ENCODE results near the gene OOEP.

DNA sequence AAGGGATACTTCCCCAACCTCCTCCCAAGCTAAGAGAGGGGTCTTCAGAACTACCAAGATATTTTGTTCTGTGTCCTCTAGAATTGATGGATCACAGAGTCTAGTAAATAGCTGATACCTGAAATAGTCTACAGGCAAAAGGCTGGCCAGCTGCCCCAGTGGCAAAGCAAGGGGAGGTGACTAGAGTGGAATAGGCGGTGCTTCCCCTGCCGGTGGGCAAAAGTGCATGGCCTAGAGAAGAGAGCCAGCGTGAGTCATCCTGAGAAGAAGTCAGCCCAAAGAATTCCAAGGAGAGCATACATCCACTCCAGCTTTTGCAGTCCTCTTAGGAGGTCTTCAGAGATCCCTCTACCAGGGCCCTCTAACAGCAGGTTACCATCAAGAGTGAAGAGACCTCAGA, 30.4 kb downstream of the OOEP start:
- TF ChIP-seq, protein P1, sequence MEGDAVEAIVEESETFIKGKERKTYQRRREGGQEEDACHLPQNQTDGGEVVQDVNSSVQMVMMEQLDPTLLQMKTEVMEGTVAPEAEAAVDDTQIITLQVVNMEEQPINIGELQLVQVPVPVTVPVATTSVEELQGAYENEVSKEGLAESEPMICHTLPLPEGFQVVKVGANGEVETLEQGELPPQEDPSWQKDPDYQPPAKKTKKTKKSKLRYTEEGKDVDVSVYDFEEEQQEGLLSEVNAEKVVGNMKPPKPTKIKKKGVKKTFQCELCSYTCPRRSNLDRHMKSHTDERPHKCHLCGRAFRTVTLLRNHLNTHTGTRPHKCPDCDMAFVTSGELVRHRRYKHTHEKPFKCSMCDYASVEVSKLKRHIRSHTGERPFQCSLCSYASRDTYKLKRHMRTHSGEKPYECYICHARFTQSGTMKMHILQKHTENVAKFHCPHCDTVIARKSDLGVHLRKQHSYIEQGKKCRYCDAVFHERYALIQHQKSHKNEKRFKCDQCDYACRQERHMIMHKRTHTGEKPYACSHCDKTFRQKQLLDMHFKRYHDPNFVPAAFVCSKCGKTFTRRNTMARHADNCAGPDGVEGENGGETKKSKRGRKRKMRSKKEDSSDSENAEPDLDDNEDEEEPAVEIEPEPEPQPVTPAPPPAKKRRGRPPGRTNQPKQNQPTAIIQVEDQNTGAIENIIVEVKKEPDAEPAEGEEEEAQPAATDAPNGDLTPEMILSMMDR (IDR thresholded peaks at IDR 0.05) = no peak
- TF ChIP-seq POLR2A (IDR thresholded peaks at IDR 0.05) (no peak), POLR2AphosphoS5 (IDR thresholded peaks at IDR 0.05) (no peak)

All from breast epithelium (tissue), 3 donors.